Activated CD8-positive, alpha-beta T cell treated with anti-CD3 and anti-CD28 coated beads for 36 hours (primary cell): ENCODE results near the gene NKTR. TPM values are rescaled to one million over a fixed set of nuclear protein-coding genes. Genes with fewer than 3 reads are reported as not detected.

ENCODE experiments used
- ATAC-seq: fragments of 200-7000 bp; cut with Tn5 transposase; one replicate; pipeline ENCODE4 v1.10.0; 2021; ENCODE audit warnings: mild to moderate bottlenecking, moderate library complexity
- CTCF ChIA-PET: fragments of 350-600 bp; sonication (Branson Sonifier 250); formaldehyde crosslinking; loops from one replicate; lab custom pipeline; 2021; ENCODE audit warnings: antibody characterized with exemption; lab: Charles Lee
- POLR2A ChIA-PET: fragments of 350-600 bp; sonication (Branson Sonifier 250); formaldehyde crosslinking; loops from one replicate; lab custom pipeline; 2021; ENCODE audit warnings: antibody characterized with exemption; lab: Charles Lee
- DNase-seq: peaks from one replicate; pipeline ENCODE4 v3.0.0-alpha.2; 2020
- H3K27ac Mint-ChIP-seq: one replicate; pipeline ENCODE4 v1.8.0; 2021; ENCODE audit warnings: mild to moderate bottlenecking, mixed read lengths
- H3K27me3 Mint-ChIP-seq: one replicate; pipeline ENCODE4 v1.8.0; 2021; ENCODE audit warnings: mixed read lengths
- H3K36me3 Mint-ChIP-seq: one replicate; pipeline ENCODE4 v1.8.0; 2021; ENCODE audit warnings: low read depth, mixed read lengths
- H3K4me1 Mint-ChIP-seq: one replicate; pipeline ENCODE4 v1.8.0; 2021; ENCODE audit warnings: low read depth, mixed read lengths
- H3K4me3 Mint-ChIP-seq: one replicate; pipeline ENCODE4 v1.8.0; 2021; ENCODE audit warnings: mild to moderate bottlenecking, moderate library complexity, mixed read lengths
- H3K9me3 Mint-ChIP-seq: one replicate; pipeline ENCODE4 v1.8.0; 2021; ENCODE audit warnings: mixed read lengths
- CTCF ChIP-seq: fragments of 200-600 bp; IDR thresholded peaks from one replicate; pipeline ENCODE4 v1.8.0; 2022; ENCODE audit warnings: antibody characterized with exemption, mild to moderate bottlenecking
- intact Hi-C: fragments of 100-400 bp; cut with micrococcal nuclease; formaldehyde crosslinking; loops from one replicate; pipeline ENCODE4 v1.10.0; 2022
- total RNA-seq, 2 experiments: library from RNA; stranded (reverse); gene quantifications; one replicate each; pipeline ENCODE4 v1.2.3, GENCODE V29; 2021

NKTR gene
- total RNA-seq, 2 experiments from 2014 or later = 63.4 to 65.9 TPM

GRCh38 chr3:42667523-42668412 lies 67.3 kb downstream of the NKTR start:
- no peaks in the 10 kb centered on the region for H3K36me3 Mint-ChIP-seq
- ChIA-PET CTCF (no interaction called here), POLR2A (no interaction called here)
- H3K27me3 Mint-ChIP-seq = no peaks in the 10 kb centered on the region
- ATAC-seq (no peak), DNase-seq (no peak)
- no peaks in the 10 kb centered on the region for H3K9me3 Mint-ChIP-seq
- no peak overlapping the region for H3K4me3 Mint-ChIP-seq
- intact Hi-C loops = no loop called here
- H3K27ac Mint-ChIP-seq = no peak overlapping the region
- no peaks in the 10 kb centered on the region for H3K4me1 Mint-ChIP-seq
- TF ChIP-seq CTCF = no peak

GRCh38 chr3:42668413-42668760 lies 67.9 kb downstream of the NKTR start:
- Mint-ChIP-seq H3K4me1 (no peaks in the 10 kb centered on the region), H3K36me3 (no peaks in the 10 kb centered on the region), H3K27me3 (no peaks in the 10 kb centered on the region), H3K27ac (no peak overlapping the region), H3K9me3 (no peaks in the 10 kb centered on the region), H3K4me3 (no peak overlapping the region)
- intact Hi-C loops = no loop called here
- ATAC-seq = no peak
- DNase-seq = no peak
- ChIA-PET CTCF (interaction anchor here (1.7 kb wide), 1 partner anchor 76 kb away, joined by 5 read pairs; no protein-coding TSS in a partner anchor), POLR2A (no interaction called here)
- no peak for TF ChIP-seq CTCF

DNA sequence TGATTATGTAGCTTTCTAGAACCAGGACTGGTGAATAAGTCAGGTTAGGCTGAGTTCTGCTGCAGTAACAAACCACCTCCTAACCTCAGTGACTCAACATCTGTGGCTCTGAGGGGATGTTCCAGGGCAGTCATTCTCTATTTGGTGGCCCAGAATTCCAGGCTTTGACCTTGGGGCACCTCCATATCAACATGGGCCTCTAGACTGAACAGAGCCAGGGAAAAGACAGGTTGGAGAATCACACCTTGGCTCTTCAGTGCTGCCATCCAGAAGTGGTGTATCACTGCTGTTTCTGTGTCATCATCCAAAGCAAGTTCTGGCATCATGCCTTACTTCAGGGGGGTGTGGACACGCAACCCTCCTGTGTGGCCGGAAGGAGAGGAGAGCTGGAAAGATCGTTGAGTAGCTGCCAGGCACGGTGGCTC lies 68.3 kb downstream of the NKTR start:
- no peaks in the 10 kb centered on the region for H3K4me1 Mint-ChIP-seq
- ChIA-PET POLR2A (no interaction called here), CTCF (interaction anchor here (1.7 kb wide), 1 partner anchor 76 kb away, joined by 5 read pairs; no protein-coding TSS in a partner anchor)
- H3K27ac Mint-ChIP-seq = no peak overlapping the region
- no peaks in the 10 kb centered on the region for H3K9me3 Mint-ChIP-seq
- no peak for TF ChIP-seq CTCF
- no peaks in the 10 kb centered on the region for H3K36me3 Mint-ChIP-seq
- intact Hi-C loops = no loop called here
- DNase-seq (no peak), ATAC-seq (no peak)
- no peaks in the 10 kb centered on the region for H3K27me3 Mint-ChIP-seq
- H3K4me3 Mint-ChIP-seq = no peak overlapping the region

DNA sequence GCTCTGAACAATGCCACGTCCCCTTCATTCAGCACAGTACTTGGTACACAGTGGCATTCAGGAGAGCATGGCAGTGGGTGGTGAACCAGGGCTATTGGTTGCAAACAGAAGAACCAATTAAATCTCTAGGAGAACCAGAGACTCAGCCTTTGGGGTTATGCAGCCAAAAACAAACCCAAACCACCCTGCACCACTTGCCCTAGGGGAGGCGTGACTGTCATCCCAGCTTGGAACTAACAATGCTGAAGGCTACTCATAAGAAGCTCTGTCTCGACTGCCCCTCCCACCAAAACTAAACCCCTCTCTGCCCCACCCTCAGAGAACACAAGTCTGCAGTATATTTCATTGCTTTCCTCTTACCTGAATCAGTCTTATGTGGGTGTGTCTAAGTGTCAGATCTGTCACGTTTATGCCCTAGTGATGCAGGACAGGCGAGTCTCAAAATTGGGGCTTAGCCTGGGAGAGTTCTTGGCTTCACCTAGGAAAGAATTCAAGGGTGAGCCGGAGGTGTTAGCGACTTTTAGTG lies 69.6 kb downstream of the NKTR start:
- H3K4me1 Mint-ChIP-seq = no peaks in the 10 kb centered on the region
- POLR2A ChIA-PET = interaction anchor here (0.9 kb wide), 1 partner anchor 405 kb away, joined by 3 read pairs; no protein-coding TSS in a partner anchor
- TF ChIP-seq CTCF = no peak

GRCh38 chr3:42670670-42671069 lies 70.2 kb downstream of the NKTR start:
- H3K9me3 Mint-ChIP-seq = no peaks in the 10 kb centered on the region
- no peak overlapping the region for H3K27ac Mint-ChIP-seq
- intact Hi-C loops = no loop called here
- POLR2A ChIA-PET = no interaction called here
- H3K4me3 Mint-ChIP-seq = no peak overlapping the region
- no peak for TF ChIP-seq CTCF
- H3K4me1 Mint-ChIP-seq = no peaks in the 10 kb centered on the region
- ATAC-seq (no peak), DNase-seq (peak; percentile 1)
- H3K27me3 Mint-ChIP-seq = peaks cover 2% of the 10 kb centered on the region
- H3K36me3 Mint-ChIP-seq = no peaks in the 10 kb centered on the region
- CTCF ChIA-PET = no interaction called here

More for the DNA sequence above, 69.6 kb downstream of the NKTR start:
- H3K4me3 Mint-ChIP-seq = no peak overlapping the region
- CTCF ChIA-PET = interaction anchor here (0.8 to 1.7 kb wide), 2 partner anchors 9 to 74 kb away, joined by 3 to 5 read pairs; no protein-coding TSS in a partner anchor
- no peak overlapping the region for H3K27ac Mint-ChIP-seq
- peaks cover 2% of the 10 kb centered on the region for H3K27me3 Mint-ChIP-seq
- intact Hi-C loops = no loop called here
- ATAC-seq = no peak
- H3K9me3 Mint-ChIP-seq = no peaks in the 10 kb centered on the region
- no peaks in the 10 kb centered on the region for H3K36me3 Mint-ChIP-seq
- no peak for DNase-seq
